GM12892 (cell line): Measurements from ENCODE around the gene HOTAIR.

ENCODE experiments used
- POLR2A ChIP-seq: IDR thresholded peaks from 2 replicates; pipeline ENCODE4 v1.6.1; 2011; ENCODE audit warnings: low read depth, low read length, control low read depth
- POLR2AphosphoS5 ChIP-seq: IDR thresholded peaks from 2 replicates; pipeline ENCODE4 v1.6.1; 2011; ENCODE audit warnings: low read depth, low read length, control low read depth
- TAF1 ChIP-seq: IDR thresholded peaks from 2 replicates; pipeline ENCODE4 v1.6.1; 2011; ENCODE audit warnings: low read depth, mild to moderate bottlenecking, control low read depth, low read length, borderline replicate concordance

GRCh38 chr12:53954694-53955035 lies 20.1 kb downstream of the HOTAIR start, which contains the start of gene HOXC12:
- TF ChIP-seq POLR2A (no peak), POLR2AphosphoS5 (no peak), TAF1 (no peak)
